NCI-H774 (cell line): ENCODE data around the gene VPS41.

Source experiments
- DNase-seq: peaks from one replicate; lab custom pipeline; 2025; lab: John Stamatoyannopoulos, UW

Gene VPS41

GRCh38 chr7:38806912-38807311, 102.1 kb downstream of the VPS41 start:
- no peak for DNase-seq

GRCh38 chr7:38801786-38802185, 107.2 kb downstream of the VPS41 start:
- no peak for DNase-seq

GRCh38 chr7:38798552-38799267, 110.3 kb downstream of the VPS41 start:
- no peak for DNase-seq

- peak; percentile 47 for DNase-seq
Observed at GRCh38 chr7:38796626-38797501, 112.1 kb downstream of the VPS41 start.

- no peak for DNase-seq
Observed at GRCh38 chr7:38795593-38795992, 113.4 kb downstream of the VPS41 start.

GRCh38 chr7:38781991-38782390, 127.0 kb downstream of the VPS41 start:
- DNase-seq = no peak

- no peak for DNase-seq
Observed at GRCh38 chr7:38777609-38778008, 131.4 kb downstream of the VPS41 start.

- DNase-seq = peak; percentile 58
Observed at GRCh38 chr7:38775506-38776175, 133.3 kb downstream of the VPS41 start.

GRCh38 chr7:38773430-38773829, 135.6 kb downstream of the VPS41 start:
- DNase-seq = no peak

GRCh38 chr7:38760226-38760625, 148.8 kb downstream of the VPS41 start:
- no peak for DNase-seq

- no peak for DNase-seq
Observed at GRCh38 chr7:38759028-38759427, 150.0 kb downstream of the VPS41 start.

- no peak for DNase-seq
Observed at GRCh38 chr7:38757931-38758330, 151.1 kb downstream of the VPS41 start.

- DNase-seq = no peak
Observed at GRCh38 chr7:38756521-38756920, 152.5 kb downstream of the VPS41 start.

GRCh38 chr7:38753347-38753746, 155.6 kb downstream of the VPS41 start:
- DNase-seq = no peak

- no peak for DNase-seq
Observed at GRCh38 chr7:38751416-38751815, 157.6 kb downstream of the VPS41 start.

GRCh38 chr7:38748056-38748610, 160.9 kb downstream of the VPS41 start:
- no peak for DNase-seq

- no peak for DNase-seq
Observed at GRCh38 chr7:38746438-38746837, 162.6 kb downstream of the VPS41 start.

GRCh38 chr7:38744746-38745145, 164.2 kb downstream of the VPS41 start:
- no peak for DNase-seq

GRCh38 chr7:38743899-38744298, 165.1 kb downstream of the VPS41 start:
- no peak for DNase-seq

- DNase-seq = no peak
Observed at GRCh38 chr7:38740041-38740440, 168.9 kb downstream of the VPS41 start.

- no peak for DNase-seq
Observed at GRCh38 chr7:38736138-38736537, 172.9 kb downstream of the VPS41 start.

- no peak for DNase-seq
Observed at GRCh38 chr7:38731215-38731614, 177.8 kb downstream of the VPS41 start.
